Stomach (tissue), 9 donors: Measurements from ENCODE around the gene MUC6. TPM values are rescaled to one million over a fixed set of nuclear protein-coding genes. Genes with fewer than 3 reads are reported as not detected.

Experiments
- DNase-seq, 2 donors: peaks; one replicate each; pipeline versions ENCODE4 v3.0.0 to v3.0.0-alpha.2; 2013 to 2019
- H3K27ac ChIP-seq, 5 donors: fragments of 200-600 bp in 4 of 5; sonication (generic) in 4 of 5; one replicate each; pipeline ENCODE4 v1.5.1; 2013 to 2019; ENCODE audit warnings: mild to moderate bottlenecking in 1 of 5, moderate library complexity in 1 of 5
- H3K27me3 ChIP-seq, 3 donors: fragments of 200-600 bp; sonication (generic); one replicate each; pipeline ENCODE4 v1.5.1; 2017 to 2019; ENCODE audit warnings: mixed run types in 1 of 3
- H3K36me3 ChIP-seq, 4 donors: fragments of 200-600 bp; sonication (generic); 1 replicate in 3 of 4; 2 replicates in 1 of 4; pipeline ENCODE4 v1.5.1; 2016 to 2019
- H3K4me1 ChIP-seq, 4 donors: fragments of 200-600 bp; sonication (generic); one replicate each; pipeline ENCODE4 v1.5.1; 2016 to 2019
- H3K4me3 ChIP-seq, 4 donors: fragments of 200-600 bp; sonication (generic) in 3 of 4; one replicate each; pipeline ENCODE4 v1.5.1; 2016 to 2019; ENCODE audit warnings: mild to moderate bottlenecking in 1 of 4
- H3K9me3 ChIP-seq, 4 donors: fragments of 200-600 bp; sonication (generic); one replicate each; pipeline ENCODE4 v1.5.1; 2016 to 2019
- CTCF ChIP-seq, 7 experiments: fragments of 450-650 bp in 4 of 7; fragments of 200-600 bp in 3 of 7; sonication (generic) in 3 of 7; IDR thresholded peaks; one replicate each; pipeline ENCODE4 v1.5.1; 2016 to 2019; ENCODE audit warnings: antibody characterized with exemption in 7 of 7, control low read depth in 2 of 7, mild to moderate bottlenecking in 1 of 7
- EP300 ChIP-seq: sonication (generic); formaldehyde crosslinking; IDR thresholded peaks from one replicate; pipeline ENCODE4 v1.6.1; 2017; ENCODE audit warnings: antibody characterized with exemption
- POLR2A ChIP-seq, 4 donors: fragments of 450-650 bp; IDR thresholded peaks; one replicate each; pipeline ENCODE4 v1.6.1; 2016; ENCODE audit warnings: antibody characterized with exemption in 4 of 4, control low read depth in 2 of 4, mild to moderate bottlenecking in 1 of 4, moderate library complexity in 1 of 4
- POLR2AphosphoS5 ChIP-seq, 3 donors: sonication (generic); formaldehyde crosslinking; IDR thresholded peaks; one replicate each; pipeline ENCODE4 v1.6.1; 2016; ENCODE audit warnings: antibody characterized with exemption in 3 of 3
- WGBS, 5 donors: extraction: QIAGEN DNeasy Blood & Tissue Kit in 3 of 5; methylation state at CpG; one replicate each; pipeline versions ENCODE4 v1.1.5 to v1.1.7; 2013 to 2018; 5-methylcytosine and 5-hydroxymethylcytosine counted together
- intact Hi-C: fragments of 100-400 bp; cut with DNase I; formaldehyde crosslinking; loops from one replicate; pipeline ENCODE4 v1.15.1; 2023; ENCODE audit warnings: low total_unique reads
- polyA plus RNA-seq, 3 donors: library from polyadenylated mRNA; stranded (reverse); fragments of 200-250 nt; gene quantifications; one replicate each; pipeline ENCODE4 v1.2.3, GENCODE V29; 2013
- total RNA-seq, 5 donors: library from RNA; depleted of rRNA; stranded (reverse); fragments of >200 nt; gene quantifications; one replicate each; pipeline versions ENCODE4 v1.1.0 to v1.2.3, GENCODE V29; 2014 to 2016
- donor health status: healthy with polysubstance abuse.
- donor health status: Bipolar disorder and iron deficiency.
- donor health status: healthy.

MUC6 gene
- total and polyA plus RNA-seq, 8 donors: 0.29 to 215 (median 108) TPM

- H3K4me3 ChIP-seq: no peak overlapping the region
- H3K4me1 ChIP-seq: peaks cover 5 to 25% (median 14%) of the 10 kb centered on the region in 4 donors
- no peak for DNase-seq
- intact Hi-C loops: no loop called here
- TF ChIP-seq EP300 (no peak), POLR2A (IDR thresholded peaks at IDR 0.05) (no peak), CTCF (IDR thresholded peaks at IDR 0.05) (no peak), POLR2AphosphoS5 (IDR thresholded peaks at IDR 0.05) (no peak)
- H3K36me3 ChIP-seq: no peaks in the 10 kb centered on the region
- H3K27me3 ChIP-seq: peaks cover 0 to 64% (median 0%) of the 10 kb centered on the region in 3 donors
- WGBS, 5 donors: 90 to 97% (median 93%) methylated on average over 21 to 28 of the region's 28 CpGs
- no peaks in the 10 kb centered on the region for H3K9me3 ChIP-seq
- H3K27ac ChIP-seq: no peak overlapping the region
These were observed 38.9 kb upstream of the MUC6 start for GRCh38 chr11:1075341-1075911.

- no peaks in the 10 kb centered on the region for H3K9me3 ChIP-seq
- H3K27ac ChIP-seq: peak within 1 kb of the TSS in 1 of 5 donors; percentile 23
- no peak within 1 kb of the TSS for H3K4me3 ChIP-seq
- H3K36me3 ChIP-seq: no peaks in the 10 kb centered on the region
- TF ChIP-seq CTCF (IDR thresholded peaks at IDR 0.05) (no peak), POLR2AphosphoS5 (IDR thresholded peaks at IDR 0.05) (no peak), POLR2A (IDR thresholded peaks at IDR 0.05) (no peak), EP300 (no peak)
- peaks cover 0 to 64% (median 0%) of the 10 kb centered on the region in 3 donors for H3K27me3 ChIP-seq
- WGBS, 5 donors: 76 to 81% (median 77%) methylated on average over 17 to 32 of the region's 32 CpGs
- no peak for DNase-seq
- H3K4me1 ChIP-seq: peaks cover 5 to 25% (median 14%) of the 10 kb centered on the region in 4 donors
- intact Hi-C loops: no loop called here
These were observed 38.0 kb upstream of the MUC6 start, which contains the start of gene MUC2 for GRCh38 chr11:1074244-1075221. TSS of gene MUC2 (plus strand) at chr11:1074874.

GRCh38 chr11:1073851-1074243, 37.3 kb upstream of the MUC6 start:
- Histone ChIP-seq H3K27ac (peak overlapping the region in 1 of 5 donors; percentile 23), H3K4me3 (no peak overlapping the region), H3K9me3 (no peaks in the 10 kb centered on the region), H3K27me3 (peaks cover 0 to 64% (median 0%) of the 10 kb centered on the region in 3 donors), H3K4me1 (peaks cover 5 to 25% (median 14%) of the 10 kb centered on the region in 4 donors), H3K36me3 (no peaks in the 10 kb centered on the region)
- TF ChIP-seq EP300 (no peak), POLR2AphosphoS5 (IDR thresholded peaks at IDR 0.05) (no peak), CTCF (IDR thresholded peaks at IDR 0.05) (no peak), POLR2A (IDR thresholded peaks at IDR 0.05) (no peak)
- no peak for DNase-seq
- 76 to 90% (median 85%) methylated on average over 5 to 11 of the region's 11 CpGs; no CpG with 5 or more reads in 1 of the 5 donors for WGBS, 5 donors
- intact Hi-C loops: no loop called here

- intact Hi-C loops: no loop called here
These were observed 36.8 kb upstream of the MUC6 start for GRCh38 chr11:1073261-1073724.

More at GRCh38 chr11:1073261-1073724, 36.8 kb upstream of the MUC6 start:
- Histone ChIP-seq H3K27me3 (peaks cover 0 to 64% (median 0%) of the 10 kb centered on the region in 3 donors), H3K4me3 (no peak overlapping the region), H3K36me3 (no peaks in the 10 kb centered on the region), H3K27ac (peak overlapping the region in 2 of 5 donors; percentile 23 to 32), H3K4me1 (peaks cover 5 to 25% (median 14%) of the 10 kb centered on the region in 4 donors), H3K9me3 (no peaks in the 10 kb centered on the region)
- peak; percentile 88 to 91 for DNase-seq
- 13 to 42% (median 26%) methylated on average over 5 to 13 of the region's 13 CpGs for WGBS, 5 donors
- TF ChIP-seq EP300: no peak
- TF ChIP-seq CTCF (IDR thresholded peaks at IDR 0.05): no peak
- peak in 1 of 3 donors; percentile 62 for TF ChIP-seq POLR2AphosphoS5 (IDR thresholded peaks at IDR 0.05)
